NCI-H774 (cell line): ENCODE data around the gene NT5C1B.
"Not testable (repeated sequence)": the region's sequence is repeated elsewhere in the genome, so short reads cannot be mapped to it uniquely, and the experiment has no call there.

Experiments used
- DNase-seq: peaks from one replicate; lab custom pipeline; 2025; lab: John Stamatoyannopoulos, UW

NT5C1B gene

GRCh38 chr2:18589354-18589753 is at the start of gene NT5C1B:
Gene NT5C1B (minus strand): TSS chr2:18589569. CDS start chr2:18589468, 101 bp downstream.
- DNase-seq: no peak

GRCh38 chr2:18637196-18637595 is 47.8 kb upstream of the NT5C1B start:
- DNase-seq: no peak

- DNase-seq: not testable (repeated sequence)
Observed at GRCh38 chr2:18632699-18633098, 43.3 kb upstream of the NT5C1B start.

GRCh38 chr2:18630941-18631340 is 41.6 kb upstream of the NT5C1B start:
- DNase-seq: no peak

GRCh38 chr2:18630541-18630940 is 41.2 kb upstream of the NT5C1B start:
- no peak for DNase-seq

GRCh38 chr2:18630101-18630500 is 40.7 kb upstream of the NT5C1B start:
- no peak for DNase-seq

- no peak for DNase-seq
Observed at GRCh38 chr2:18626958-18627650, 37.7 kb upstream of the NT5C1B start.

GRCh38 chr2:18626256-18626668 is 36.9 kb upstream of the NT5C1B start:
- no peak for DNase-seq

GRCh38 chr2:18625563-18625962 is 36.2 kb upstream of the NT5C1B start:
- no peak for DNase-seq

GRCh38 chr2:18623782-18624181 is 34.4 kb upstream of the NT5C1B start:
- no peak for DNase-seq

GRCh38 chr2:18620867-18621632 is 31.7 kb upstream of the NT5C1B start:
- no peak for DNase-seq

- no peak for DNase-seq
Observed at GRCh38 chr2:18619091-18619490, 29.7 kb upstream of the NT5C1B start.

GRCh38 chr2:18614041-18614440 is 24.7 kb upstream of the NT5C1B start:
- no peak for DNase-seq

GRCh38 chr2:18612133-18612532 is 22.8 kb upstream of the NT5C1B start:
- DNase-seq: no peak

- peak; percentile 59 for DNase-seq
Observed at GRCh38 chr2:18611604-18612003, 22.2 kb upstream of the NT5C1B start.

GRCh38 chr2:18611184-18611583 is 21.8 kb upstream of the NT5C1B start:
- peak; percentile 63 for DNase-seq

- DNase-seq: no peak
Observed at GRCh38 chr2:18610651-18611050, 21.3 kb upstream of the NT5C1B start.

- no peak for DNase-seq
Observed at GRCh38 chr2:18610090-18610489, 20.7 kb upstream of the NT5C1B start.

- DNase-seq: no peak
Observed at GRCh38 chr2:18605115-18605514, 15.7 kb upstream of the NT5C1B start.

- no peak for DNase-seq
Observed at GRCh38 chr2:18604531-18604885, 15.1 kb upstream of the NT5C1B start.

GRCh38 chr2:18603854-18604530 is 14.6 kb upstream of the NT5C1B start:
- DNase-seq: no peak

- no peak for DNase-seq
Observed at GRCh38 chr2:18602298-18602697, 12.9 kb upstream of the NT5C1B start.

- DNase-seq: no peak
Observed at GRCh38 chr2:18600255-18600613, 10.9 kb upstream of the NT5C1B start.
